Embryonic facial prominence (tissue), 1 donor: ENCODE measurements around the gene ASB2.

Experiments
- DNase-seq: peaks from one replicate; pipeline ENCODE4 v3.0.0-alpha.2; 2016; ENCODE audit errors: extremely low spot score

The ASB2 gene

DNA sequence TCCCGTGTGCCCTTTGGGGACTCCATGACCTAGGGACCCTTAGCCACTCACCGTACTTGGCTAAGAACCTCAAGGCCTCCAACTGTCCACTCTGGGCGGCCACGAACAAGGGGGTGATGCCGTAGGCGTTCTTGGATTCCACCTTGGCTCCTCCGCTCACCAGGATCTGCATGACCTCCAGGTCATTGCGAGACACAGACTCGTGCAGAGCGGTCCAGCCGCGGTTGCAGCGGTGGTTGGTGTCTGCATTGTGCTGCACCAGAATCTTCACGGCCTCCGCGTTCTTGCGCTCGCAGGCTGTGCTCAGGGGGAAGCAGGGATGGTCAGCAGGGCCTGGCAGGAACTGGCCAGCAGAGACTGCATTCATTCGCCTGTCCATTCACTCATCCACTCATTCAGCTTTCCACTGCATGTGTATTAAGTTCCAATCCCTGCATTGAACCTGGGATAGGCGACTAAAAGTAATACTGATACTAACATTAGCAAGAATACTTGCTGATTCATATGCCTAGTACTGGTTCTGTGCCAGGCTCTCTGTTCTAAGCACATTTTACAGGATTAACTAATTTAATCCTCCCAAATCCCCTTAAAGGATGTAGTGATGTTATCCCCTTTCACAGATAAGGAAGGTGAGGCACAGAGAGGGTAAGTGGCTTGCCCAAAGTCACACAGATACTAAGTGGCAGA, 25.3 kb downstream of the ASB2 start:
- no peak for DNase-seq

- DNase-seq = no peak
These were observed 26.8 kb downstream of the ASB2 start for GRCh38 chr14:93949511-93950075.

DNA sequence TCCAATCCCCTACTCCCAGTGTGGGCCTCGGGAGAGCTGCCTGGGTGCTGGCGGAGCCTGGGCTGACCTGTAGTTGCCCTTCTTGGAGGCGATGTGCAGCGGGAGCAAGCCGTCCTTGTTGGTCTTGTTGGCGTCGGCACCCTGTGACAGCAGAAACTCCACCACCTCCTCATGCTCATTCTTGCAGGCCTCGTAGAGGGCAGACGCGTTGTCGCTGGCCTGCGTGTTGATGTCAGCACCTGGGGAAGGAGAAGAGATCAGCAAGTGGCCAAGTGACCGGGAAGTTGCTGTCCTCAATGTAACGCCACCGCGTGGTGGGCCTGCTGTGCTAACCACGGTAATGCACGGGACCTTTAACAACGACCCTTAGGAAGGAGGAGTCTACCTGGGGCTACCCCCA, 29.1 kb downstream of the ASB2 start:
- no peak for DNase-seq

DNA sequence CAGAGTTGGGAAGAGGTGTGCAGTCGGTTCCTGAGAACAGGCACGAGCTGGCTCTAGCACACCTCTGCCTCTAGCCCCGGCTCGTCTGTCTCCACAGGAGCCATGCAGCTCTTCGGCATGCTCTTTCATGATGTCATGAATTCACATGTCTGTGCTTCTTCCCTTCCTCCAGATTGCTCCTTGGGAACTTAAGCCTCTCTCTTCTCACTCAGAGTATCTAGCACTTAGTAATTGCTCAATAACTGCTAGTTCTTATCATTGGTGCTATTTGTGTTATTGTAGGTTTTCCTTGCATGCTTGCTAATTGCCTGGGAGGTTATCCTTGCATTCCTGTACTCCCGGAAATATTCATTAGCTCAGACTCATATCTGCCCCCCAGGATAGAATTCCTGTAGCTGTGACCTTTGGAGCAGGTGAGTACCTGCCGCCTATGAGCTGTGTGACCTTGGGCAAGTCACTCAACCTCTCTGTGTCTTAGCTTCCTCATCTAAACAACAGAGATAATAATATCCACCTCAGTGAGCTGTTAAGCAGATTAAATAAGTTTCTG, 29.8 kb downstream of the ASB2 start:
- no peak for DNase-seq

GRCh38 chr14:93946104-93946503, 30.3 kb downstream of the ASB2 start:
- no peak for DNase-seq

GRCh38 chr14:93945070-93945399, 31.3 kb downstream of the ASB2 start:
- no peak for DNase-seq

GRCh38 chr14:93944348-93945069, 31.9 kb downstream of the ASB2 start:
- no peak for DNase-seq

DNA sequence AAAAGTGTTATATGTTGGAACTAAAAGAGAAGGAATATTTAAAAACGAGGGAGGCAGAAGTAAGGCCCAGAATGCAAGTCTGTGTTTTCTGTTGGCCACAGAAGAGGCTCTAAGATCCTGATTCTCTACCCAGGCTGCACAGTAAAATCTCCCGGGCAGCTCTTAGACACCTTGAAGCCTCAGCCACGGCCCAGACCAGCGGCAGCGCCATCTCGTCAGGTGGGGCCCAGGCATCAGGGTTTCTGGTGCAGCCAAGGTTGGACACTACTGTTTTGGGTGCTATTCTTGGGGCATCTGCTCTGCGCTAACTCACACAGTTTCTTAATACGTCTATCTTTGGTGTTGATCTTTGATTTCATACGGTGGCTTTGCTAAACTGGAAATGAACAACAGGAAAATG, 32.4 kb downstream of the ASB2 start:
- no peak for DNase-seq

GRCh38 chr14:93943052-93943451, 33.3 kb downstream of the ASB2 start:
- no peak for DNase-seq

DNA sequence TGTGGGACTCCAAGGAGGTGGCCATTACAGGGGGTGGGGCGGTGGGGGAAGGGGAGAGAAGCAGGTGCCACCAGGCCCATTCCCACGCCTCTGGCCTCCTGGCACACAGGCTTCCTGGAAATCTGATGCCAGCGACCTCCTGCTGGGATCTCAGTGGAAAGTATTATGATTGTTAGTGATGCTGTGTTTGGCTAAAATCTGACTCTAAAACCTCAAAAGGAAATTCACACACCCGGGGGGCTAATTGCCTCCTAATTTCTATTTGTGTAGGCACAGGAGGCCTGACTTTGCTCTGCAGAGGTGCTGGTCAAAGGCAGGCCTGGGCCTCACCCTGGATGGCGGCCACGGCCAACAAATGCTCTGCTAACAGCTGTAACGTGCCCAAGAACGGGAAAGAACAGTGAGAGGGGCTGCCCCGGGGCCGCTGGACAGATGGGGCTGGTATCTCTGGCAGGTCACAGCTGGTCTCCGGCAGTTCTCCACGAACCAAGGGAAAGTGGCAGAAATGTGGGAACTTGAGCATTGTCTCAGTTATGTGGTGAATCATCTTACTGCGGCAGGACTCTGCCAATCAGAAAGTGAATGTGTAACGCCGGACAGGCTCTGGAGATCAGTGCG, 35.0 kb downstream of the ASB2 start:
- DNase-seq = no peak

- DNase-seq = no peak
These were observed 35.9 kb downstream of the ASB2 start for GRCh38 chr14:93940437-93940836.

- DNase-seq = no peak
These were observed 36.8 kb downstream of the ASB2 start for GRCh38 chr14:93939304-93940229.

DNA sequence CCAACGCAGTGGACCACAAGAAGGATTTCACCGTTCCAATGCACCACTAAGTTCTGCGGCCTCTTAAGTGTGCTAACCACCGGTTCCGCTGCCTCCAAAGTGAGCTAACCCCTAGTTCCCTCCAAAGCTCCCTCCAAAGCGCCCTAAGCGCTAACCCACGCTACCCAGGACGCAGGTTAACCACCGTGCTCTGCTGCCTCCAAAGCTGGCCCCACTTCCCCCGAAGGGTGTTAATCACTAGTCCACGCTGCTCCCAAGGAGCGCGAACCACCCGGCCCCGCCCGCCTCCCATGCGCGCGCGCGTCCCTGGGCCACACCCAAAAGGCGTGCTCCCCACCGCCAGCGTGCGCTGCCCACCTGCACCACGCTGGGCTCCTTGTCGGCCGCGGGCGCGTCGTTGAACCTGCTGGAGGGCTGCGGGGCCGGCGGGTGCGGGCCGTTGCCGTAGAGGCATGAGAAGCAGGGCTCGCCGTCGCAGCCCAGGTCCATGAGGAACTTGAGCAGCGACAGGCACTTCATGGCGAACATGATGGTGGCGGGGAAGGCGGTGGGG, 37.5 kb downstream of the ASB2 start:
- DNase-seq = no peak

GRCh38 chr14:93937519-93937918, 38.9 kb downstream of the ASB2 start:
- no peak for DNase-seq

DNA sequence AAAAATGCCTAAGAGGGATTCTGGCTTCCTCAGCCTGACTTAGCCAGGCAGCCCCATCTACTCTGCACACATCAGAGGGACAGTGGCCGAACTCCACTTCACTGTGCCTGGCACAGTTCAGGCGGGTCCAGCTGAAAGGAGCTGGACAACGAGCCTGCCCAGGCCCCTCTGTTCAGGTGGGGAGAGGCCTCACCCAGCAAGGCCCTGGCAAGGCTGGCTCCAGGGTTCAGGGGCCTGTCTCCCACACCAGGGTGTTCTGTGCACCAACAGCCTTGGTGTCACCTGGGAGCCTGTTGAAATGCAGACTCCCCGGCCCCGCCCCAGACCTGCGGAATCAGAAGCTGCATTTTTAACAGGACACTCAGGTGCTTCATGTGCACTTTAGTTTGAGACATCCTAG, 39.4 kb downstream of the ASB2 start:
- no peak for DNase-seq

DNA sequence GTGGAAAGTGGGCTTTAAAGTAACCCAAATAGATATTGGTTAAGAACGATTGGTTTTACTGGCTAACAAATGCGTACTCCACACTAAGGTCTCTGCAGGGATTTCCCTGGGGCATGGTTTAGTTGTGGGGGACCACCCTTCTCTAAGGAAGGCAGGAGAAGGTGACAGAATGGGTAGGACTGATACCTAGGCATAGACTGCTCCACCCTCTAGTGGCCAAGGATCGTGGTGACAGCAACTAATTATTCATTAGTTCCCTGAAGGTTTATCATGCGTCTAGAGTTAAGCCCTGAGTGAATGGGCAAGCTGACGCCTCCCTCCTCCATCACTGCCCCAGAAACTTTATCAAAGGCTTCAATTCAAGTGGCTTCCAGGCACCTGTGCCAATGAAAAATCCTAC, 40.1 kb downstream of the ASB2 start:
- DNase-seq = no peak

- DNase-seq = no peak
These were observed 41.2 kb downstream of the ASB2 start for GRCh38 chr14:93935213-93935612.

DNA sequence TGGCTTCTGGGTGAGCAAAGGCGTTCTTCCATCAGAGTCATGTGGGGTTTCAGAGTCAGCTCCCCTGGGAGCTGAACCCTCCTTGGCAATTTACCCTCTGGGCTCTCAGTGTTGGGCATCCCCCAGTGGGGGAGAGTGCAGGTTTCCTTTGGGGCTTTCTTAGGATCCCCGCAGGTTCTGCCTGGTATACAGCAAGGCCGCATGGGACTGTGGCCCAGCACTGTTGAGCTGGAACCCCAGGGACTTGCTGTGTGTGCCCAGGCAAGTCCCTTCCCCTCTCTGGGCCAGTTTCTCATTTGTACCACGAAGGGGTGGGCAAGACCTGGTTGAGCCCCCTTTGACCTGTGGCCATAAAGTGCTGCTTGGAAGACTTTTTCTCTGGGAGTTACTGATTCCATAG, 43.7 kb downstream of the ASB2 start:
- no peak for DNase-seq

DNA sequence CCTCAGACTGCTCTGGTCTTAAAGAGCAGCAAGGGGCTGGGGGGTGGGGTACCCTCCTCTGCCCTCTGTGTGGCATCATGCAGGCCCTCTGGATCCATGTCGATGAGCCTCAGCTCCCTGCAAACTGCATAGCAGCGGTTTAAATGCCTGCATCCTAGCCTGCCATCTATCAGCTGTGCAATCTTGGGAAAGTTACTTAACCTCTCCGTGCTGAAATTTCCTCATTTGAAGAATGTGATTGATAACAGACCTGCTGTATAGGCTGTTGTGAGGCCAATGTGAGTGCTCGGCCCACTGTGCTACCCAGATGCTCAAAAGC, 45.4 kb downstream of the ASB2 start:
- no peak for DNase-seq

DNA sequence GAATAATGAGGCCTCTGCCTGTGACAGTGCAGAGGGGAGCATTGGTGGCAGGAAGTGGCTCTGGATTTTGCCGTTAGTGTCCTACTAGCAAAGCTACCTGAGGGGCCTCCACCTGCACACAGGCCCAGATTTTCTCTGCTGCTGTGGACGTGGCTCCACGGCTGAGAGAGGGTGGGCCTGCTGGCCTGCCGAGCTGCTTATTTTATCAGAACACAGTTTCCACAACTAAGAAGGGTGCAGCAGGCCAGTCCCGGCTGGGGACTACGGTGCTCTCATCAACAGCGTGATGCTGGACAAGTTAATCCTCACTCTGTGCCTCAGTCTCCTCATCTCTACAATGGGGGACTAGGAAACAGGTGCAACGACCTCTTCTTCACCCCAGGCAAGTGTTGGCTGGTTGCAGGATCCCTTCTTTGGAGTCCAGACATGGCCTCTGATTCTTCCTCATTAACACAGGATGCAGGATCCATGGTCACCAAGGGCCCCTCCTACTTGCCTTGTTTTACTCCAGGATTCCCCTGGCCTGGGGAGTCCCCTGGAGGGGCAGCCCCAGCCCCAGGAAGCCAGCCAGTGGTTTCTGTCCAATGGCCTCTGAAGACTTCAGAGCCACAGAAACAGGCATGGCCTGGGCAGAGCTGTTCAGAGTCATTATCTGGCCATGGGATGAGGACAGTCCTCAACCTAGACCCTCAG, 45.9 kb downstream of the ASB2 start:
- no peak for DNase-seq

DNA sequence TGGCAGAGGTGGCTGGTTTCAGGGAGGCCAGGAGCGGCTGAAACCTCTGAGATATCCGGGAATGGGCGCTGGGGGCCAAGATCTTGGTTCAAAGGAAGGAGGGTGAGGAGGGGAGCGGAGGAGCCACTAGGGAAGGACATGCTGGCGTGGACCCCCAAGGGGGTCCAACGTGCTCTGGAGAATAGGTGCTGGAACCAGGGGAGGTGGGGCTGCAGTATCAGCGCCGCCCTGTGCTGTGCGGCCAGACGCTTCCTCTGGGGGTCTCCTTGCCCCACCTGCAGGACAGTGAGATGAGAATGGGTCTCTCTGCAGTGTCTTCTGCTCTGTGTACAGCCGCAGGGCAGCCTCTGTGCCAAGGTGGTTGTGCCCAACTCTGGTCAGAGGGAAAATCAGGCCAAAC, 46.7 kb downstream of the ASB2 start:
- no peak for DNase-seq
